Germinal center (tissue), 1 donor: Measurements from ENCODE around the gene OR51B4.
"Not testable (repeated sequence)": the region's sequence is repeated elsewhere in the genome, so short reads cannot be mapped to it uniquely, and the experiment has no call there.

Experiments
- DNase-seq: peaks from one replicate; pipeline ENCODE4 v3.0.0; 2012; ENCODE audit warnings: mixed read lengths, low spot score

The OR51B4 gene

DNA sequence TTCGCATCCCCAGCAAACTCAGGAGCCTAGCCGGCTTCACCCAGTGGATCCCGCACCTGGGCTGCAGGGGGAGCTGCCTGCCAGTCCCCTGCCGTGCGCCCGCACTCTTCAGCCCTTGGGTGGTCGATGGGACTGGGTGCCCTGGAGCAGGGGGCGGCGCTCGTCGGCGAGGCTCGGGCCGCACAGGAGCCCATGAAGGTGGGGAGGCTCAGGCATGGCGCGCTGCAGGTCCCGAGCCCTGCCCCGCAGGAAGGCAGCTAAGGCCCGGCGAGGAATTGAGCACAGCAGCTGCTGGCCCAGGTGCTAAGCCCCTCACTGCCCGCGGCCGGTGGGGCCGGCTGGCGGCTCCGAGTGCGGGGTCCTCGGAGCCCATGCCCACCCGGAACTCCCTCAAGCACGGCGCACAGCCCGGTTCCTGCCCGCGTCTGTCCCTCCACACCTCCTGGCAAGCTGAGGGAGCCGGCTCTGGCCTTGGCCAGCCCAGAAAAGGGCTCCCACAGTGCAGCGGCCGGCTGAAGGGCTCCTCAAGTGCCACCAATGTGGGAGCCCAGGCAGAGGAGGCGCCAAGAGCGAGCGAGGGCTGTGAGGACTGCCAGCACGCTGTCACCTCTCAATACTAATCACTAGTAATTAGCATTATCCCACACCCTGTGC, 7.3 kb downstream of the OR51B4 start:
- not testable (repeated sequence) for DNase-seq

GRCh38 chr11:5293028-5293427, 8.7 kb downstream of the OR51B4 start:
- no peak for DNase-seq

- peak; percentile 5 for DNase-seq
Observed at GRCh38 chr11:5291207-5291838, 10.4 kb downstream of the OR51B4 start.

GRCh38 chr11:5290106-5290505, 11.6 kb downstream of the OR51B4 start:
- DNase-seq: no peak

- DNase-seq: no peak
Observed at GRCh38 chr11:5289696-5290095, 12.1 kb downstream of the OR51B4 start.

GRCh38 chr11:5288906-5289550, 12.7 kb downstream of the OR51B4 start:
- no peak for DNase-seq

- no peak for DNase-seq
Observed at GRCh38 chr11:5288108-5288905, 13.4 kb downstream of the OR51B4 start.

- DNase-seq: no peak
Observed at GRCh38 chr11:5286901-5287300, 14.8 kb downstream of the OR51B4 start.

DNA sequence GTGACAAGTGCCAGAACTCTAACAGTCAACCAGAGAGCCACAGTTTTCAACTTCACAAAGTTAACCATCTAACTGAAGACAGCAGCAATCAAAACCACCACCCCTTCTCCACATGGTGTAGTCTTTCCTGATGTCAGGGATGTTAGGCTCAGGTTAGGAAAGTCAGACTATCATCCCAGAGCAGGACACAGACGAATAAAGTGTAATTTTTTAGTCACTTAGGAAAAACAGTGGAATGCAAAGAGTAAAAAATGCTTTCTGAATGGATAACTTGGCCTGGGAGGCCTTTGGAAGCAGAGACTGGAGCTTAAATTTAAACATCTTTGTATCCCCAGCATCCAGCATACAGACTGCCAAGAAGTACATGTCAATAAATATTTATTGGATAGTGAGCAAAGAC, 15.4 kb downstream of the OR51B4 start:
- no peak for DNase-seq

DNA sequence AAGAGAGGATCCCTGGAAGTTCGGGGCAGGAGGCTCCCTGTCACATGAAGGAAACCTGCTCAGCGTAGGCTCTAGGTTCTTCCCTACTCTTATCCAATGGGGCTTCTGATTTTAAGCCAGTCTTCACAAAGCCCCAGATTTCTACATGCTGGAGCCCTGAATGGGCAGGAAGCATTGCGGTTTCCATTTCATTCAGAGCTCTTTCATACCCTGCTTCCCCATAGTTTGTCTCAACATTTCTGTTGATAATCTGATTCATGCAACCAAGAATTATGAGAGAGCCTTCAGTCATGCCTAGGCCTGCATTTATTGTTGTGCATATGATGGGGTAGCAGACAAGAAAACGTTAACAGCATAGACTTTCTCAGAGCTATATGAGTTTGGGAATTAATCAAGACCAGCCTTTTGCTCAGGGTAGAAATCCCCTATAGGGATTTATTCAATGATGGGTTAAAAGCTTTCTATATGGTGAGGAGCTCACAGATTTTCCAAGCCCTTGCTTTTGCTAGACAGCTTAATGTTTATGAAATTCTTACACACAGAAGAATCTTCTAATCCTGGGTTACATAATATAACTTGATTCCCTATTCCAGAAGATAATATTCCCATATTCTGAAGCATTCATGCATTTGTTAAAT, 15.9 kb downstream of the OR51B4 start:
- DNase-seq: no peak

DNA sequence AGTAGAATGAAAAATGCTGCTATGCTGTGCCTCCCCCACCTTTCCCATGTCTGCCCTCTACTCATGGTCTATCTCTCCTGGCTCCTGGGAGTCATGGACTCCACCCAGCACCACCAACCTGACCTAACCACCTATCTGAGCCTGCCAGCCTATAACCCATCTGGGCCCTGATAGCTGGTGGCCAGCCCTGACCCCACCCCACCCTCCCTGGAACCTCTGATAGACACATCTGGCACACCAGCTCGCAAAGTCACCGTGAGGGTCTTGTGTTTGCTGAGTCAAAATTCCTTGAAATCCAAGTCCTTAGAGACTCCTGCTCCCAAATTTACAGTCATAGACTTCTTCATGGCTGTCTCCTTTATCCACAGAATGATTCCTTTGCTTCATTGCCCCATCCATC, 17.1 kb downstream of the OR51B4 start:
- DNase-seq: no peak

GRCh38 chr11:5283882-5284281, 17.9 kb downstream of the OR51B4 start:
- no peak for DNase-seq

GRCh38 chr11:5283086-5283485, 18.7 kb downstream of the OR51B4 start:
- no peak for DNase-seq

DNA sequence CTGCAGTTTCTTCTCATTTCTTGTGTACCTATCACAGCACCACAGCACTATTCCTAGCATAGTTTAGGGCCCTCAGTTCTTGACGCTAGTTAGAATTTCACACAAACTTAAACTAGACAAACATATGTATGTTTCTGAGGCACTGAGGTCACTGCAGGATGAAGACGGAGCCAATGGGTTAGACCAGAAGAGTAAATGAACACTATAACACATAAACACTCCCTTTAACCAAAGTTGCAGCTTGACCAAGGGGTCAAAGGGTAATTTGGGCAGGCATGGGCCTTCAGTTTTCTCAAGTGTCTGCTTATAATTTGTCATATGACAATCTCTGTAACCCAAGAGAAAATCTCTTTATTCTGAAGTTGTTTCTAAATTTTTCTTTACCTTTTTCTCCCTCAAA, 19.1 kb downstream of the OR51B4 start:
- no peak for DNase-seq

GRCh38 chr11:5281596-5281995, 20.1 kb downstream of the OR51B4 start:
- DNase-seq: no peak

GRCh38 chr11:5280582-5281102, 21.1 kb downstream of the OR51B4 start:
- peak; percentile 5 for DNase-seq

GRCh38 chr11:5279471-5280090, 22.2 kb downstream of the OR51B4 start:
- DNase-seq: no peak

GRCh38 chr11:5277807-5278382, 23.9 kb downstream of the OR51B4 start:
- no peak for DNase-seq

- no peak for DNase-seq
Observed at GRCh38 chr11:5276697-5277096, 25.0 kb downstream of the OR51B4 start.

- no peak for DNase-seq
Observed at GRCh38 chr11:5275369-5276110, 26.2 kb downstream of the OR51B4 start.
